IPS-11a (cell line): ENCODE measurements around the gene COL18A1.
A peak's percentile ranks its signal among the peaks of the same experiment; 100 is the strongest.

Experiments used
- H3K4me3 ChIP-seq: one replicate; pipeline ENCODE4 v1.5.1; 2013; ENCODE audit warnings: low read depth, low read length, control low read depth

The COL18A1 gene

GRCh38 chr21:45539046-45539795 is 134.3 kb downstream of the COL18A1 start:
- no peak overlapping the region for H3K4me3 ChIP-seq

- H3K4me3 ChIP-seq: no peak overlapping the region
Observed at GRCh38 chr21:45539796-45540600, 135.0 kb downstream of the COL18A1 start.

GRCh38 chr21:45540601-45540970 is 135.6 kb downstream of the COL18A1 start:
- no peak overlapping the region for H3K4me3 ChIP-seq

- peak overlapping the region; percentile 53 for H3K4me3 ChIP-seq
Observed at GRCh38 chr21:45541221-45542039, 136.5 kb downstream of the COL18A1 start.

GRCh38 chr21:45542242-45542666 is 137.3 kb downstream of the COL18A1 start, which contains the start of gene SLC19A1:
Gene SLC19A1, minus strand, starts transcription at chr21:45542440. Its CDS starts 4,481 bp downstream, at chr21:45537959.
- H3K4me3 ChIP-seq: peak within 1 kb of the TSS; percentile 53

- peak overlapping the region; percentile 45 for H3K4me3 ChIP-seq
Observed at GRCh38 chr21:45542667-45543370, 137.9 kb downstream of the COL18A1 start.

GRCh38 chr21:45543371-45543709 is 138.4 kb downstream of the COL18A1 start:
- no peak overlapping the region for H3K4me3 ChIP-seq

- no peak overlapping the region for H3K4me3 ChIP-seq
Observed at GRCh38 chr21:45543710-45544448, 138.9 kb downstream of the COL18A1 start.

- H3K4me3 ChIP-seq: no peak overlapping the region
Observed at GRCh38 chr21:45544449-45545235, 139.7 kb downstream of the COL18A1 start.

- H3K4me3 ChIP-seq: no peak overlapping the region
Observed at GRCh38 chr21:45545236-45545570, 140.2 kb downstream of the COL18A1 start.

GRCh38 chr21:45545691-45546531 is 140.9 kb downstream of the COL18A1 start:
- H3K4me3 ChIP-seq: no peak overlapping the region

GRCh38 chr21:45546636-45547544 is 141.9 kb downstream of the COL18A1 start:
- no peak overlapping the region for H3K4me3 ChIP-seq

- no peak overlapping the region for H3K4me3 ChIP-seq
Observed at GRCh38 chr21:45547545-45547900, 142.6 kb downstream of the COL18A1 start.

- H3K4me3 ChIP-seq: no peak overlapping the region
Observed at GRCh38 chr21:45548711-45549491, 143.9 kb downstream of the COL18A1 start.

GRCh38 chr21:45549626-45550463 is 144.9 kb downstream of the COL18A1 start:
- H3K4me3 ChIP-seq: no peak overlapping the region
